Measurements from ENCODE around the gene TRMT5.

DNA sequence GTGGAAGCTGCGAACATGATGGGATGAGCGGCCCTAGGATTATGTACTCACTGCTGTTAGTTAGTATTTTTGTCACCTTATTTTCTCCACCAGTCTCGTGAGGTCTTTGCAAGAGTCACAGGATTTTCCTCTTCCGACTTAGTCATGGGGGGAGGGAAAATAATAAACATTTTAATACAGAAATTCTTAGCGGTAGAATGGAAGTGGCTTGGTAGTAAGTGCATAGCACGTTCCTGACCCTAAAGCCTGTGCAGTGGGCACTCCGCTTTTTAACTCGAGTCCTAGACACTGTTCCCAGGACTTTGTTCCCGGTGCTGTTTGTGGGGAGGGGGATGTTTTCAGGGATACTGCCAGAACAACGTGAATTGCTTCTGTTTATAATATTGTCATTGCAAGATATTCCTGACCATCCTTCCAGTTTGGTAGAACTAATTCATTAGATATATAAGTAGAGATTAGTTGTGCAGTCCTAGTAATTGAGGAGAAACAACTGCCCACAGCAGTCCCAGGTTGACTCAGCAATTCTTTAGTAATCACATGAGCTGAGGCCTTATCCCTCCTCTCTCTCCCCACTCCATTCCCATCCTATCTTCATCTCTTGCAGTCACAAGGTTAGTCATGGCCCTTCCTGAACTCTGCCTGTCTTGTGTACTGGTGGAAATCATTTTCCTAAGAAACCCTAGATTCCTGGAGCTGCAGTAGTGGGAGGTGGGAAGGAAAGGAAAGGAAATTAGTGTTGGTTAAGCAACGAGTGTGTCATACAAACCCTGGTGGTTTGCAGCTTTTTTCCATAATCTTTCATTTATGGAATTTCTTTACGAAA, 965 bp upstream of the TRMT5 start:
- TF ChIP-seq, protein P1, sequence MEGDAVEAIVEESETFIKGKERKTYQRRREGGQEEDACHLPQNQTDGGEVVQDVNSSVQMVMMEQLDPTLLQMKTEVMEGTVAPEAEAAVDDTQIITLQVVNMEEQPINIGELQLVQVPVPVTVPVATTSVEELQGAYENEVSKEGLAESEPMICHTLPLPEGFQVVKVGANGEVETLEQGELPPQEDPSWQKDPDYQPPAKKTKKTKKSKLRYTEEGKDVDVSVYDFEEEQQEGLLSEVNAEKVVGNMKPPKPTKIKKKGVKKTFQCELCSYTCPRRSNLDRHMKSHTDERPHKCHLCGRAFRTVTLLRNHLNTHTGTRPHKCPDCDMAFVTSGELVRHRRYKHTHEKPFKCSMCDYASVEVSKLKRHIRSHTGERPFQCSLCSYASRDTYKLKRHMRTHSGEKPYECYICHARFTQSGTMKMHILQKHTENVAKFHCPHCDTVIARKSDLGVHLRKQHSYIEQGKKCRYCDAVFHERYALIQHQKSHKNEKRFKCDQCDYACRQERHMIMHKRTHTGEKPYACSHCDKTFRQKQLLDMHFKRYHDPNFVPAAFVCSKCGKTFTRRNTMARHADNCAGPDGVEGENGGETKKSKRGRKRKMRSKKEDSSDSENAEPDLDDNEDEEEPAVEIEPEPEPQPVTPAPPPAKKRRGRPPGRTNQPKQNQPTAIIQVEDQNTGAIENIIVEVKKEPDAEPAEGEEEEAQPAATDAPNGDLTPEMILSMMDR (IDR thresholded peaks at IDR 0.05): no peak
- no peak for TF ChIP-seq POLR2A (IDR thresholded peaks at IDR 0.05)

All from adrenal gland (tissue), 5 donors.